SK-N-SH treated with all-trans-retinoic acid at 6 μM for 48 hours (cell line): ENCODE results near the gene CHD1L.
"Not testable (repeated sequence)": the region's sequence is repeated elsewhere in the genome, so short reads cannot be mapped to it uniquely, and the experiment has no call there.

ENCODE experiments used
- ATAC-seq: fragments of 200-7000 bp; cut with Tn5 transposase; 3 replicates; pipeline ENCODE4 v1.9.1; 2020; ENCODE audit warnings: mild to moderate bottlenecking, moderate library complexity
- BACH2 ChIP-seq: fragments of 250-450 bp; sonication (Bioruptor Pico); IDR thresholded peaks from 2 replicates; pipeline ENCODE4 v1.9.0; 2021; ENCODE audit warnings: mild to moderate bottlenecking, borderline replicate concordance
- CREB5 ChIP-seq: fragments of 250-450 bp; sonication (Bioruptor Pico); IDR thresholded peaks from 2 replicates; pipeline ENCODE4 v1.5.1; 2020; ENCODE audit warnings: low read depth, mild to moderate bottlenecking, moderate library complexity
- CSDC2 ChIP-seq: fragments of 250-450 bp; sonication (Bioruptor Pico); IDR thresholded peaks from 2 replicates; pipeline ENCODE4 v1.5.0; 2020; ENCODE audit warnings: mild to moderate bottlenecking, moderate library complexity
- CSRNP3 ChIP-seq: fragments of 250-450 bp; sonication (Bioruptor Pico); IDR thresholded peaks from 2 replicates; pipeline ENCODE4 v1.5.1; 2021; ENCODE audit warnings: mild to moderate bottlenecking, moderate library complexity
- ESRRG ChIP-seq: fragments of 250-450 bp; sonication (Bioruptor Pico); IDR thresholded peaks from 2 replicates; pipeline ENCODE4 v1.6.1; 2021; ENCODE audit warnings: mild to moderate bottlenecking
- GLIS3 ChIP-seq: fragments of 250-450 bp; sonication (Bioruptor Pico); IDR thresholded peaks from 2 replicates; pipeline ENCODE4 v1.5.0; 2020; ENCODE audit warnings: mild to moderate bottlenecking, moderate library complexity
- ISL1 ChIP-seq: fragments of 250-450 bp; sonication (Bioruptor Pico); IDR thresholded peaks from 2 replicates; pipeline ENCODE4 v2.1.2; 2022; ENCODE audit warnings: mild to moderate bottlenecking, moderate library complexity
- PATZ1 ChIP-seq: fragments of 250-450 bp; sonication (Bioruptor Pico); IDR thresholded peaks from 2 replicates; pipeline ENCODE4 v1.8.0; 2020; ENCODE audit warnings: mild to moderate bottlenecking, moderate library complexity, borderline replicate concordance
- SNAI2 ChIP-seq: fragments of 250-450 bp; sonication (Bioruptor Pico); IDR thresholded peaks from 2 replicates; pipeline ENCODE4 v1.5.0; 2020; ENCODE audit warnings: mild to moderate bottlenecking, moderate library complexity
- TSHZ2 ChIP-seq: fragments of 250-450 bp; sonication (Bioruptor Pico); IDR thresholded peaks from 2 replicates; pipeline ENCODE4 v1.5.0; 2020; ENCODE audit warnings: mild to moderate bottlenecking, moderate library complexity
- ZFP3 ChIP-seq: fragments of 250-450 bp; sonication (Bioruptor Pico); IDR thresholded peaks from 2 replicates; pipeline ENCODE4 v1.5.0; 2020; ENCODE audit warnings: mild to moderate bottlenecking, moderate library complexity
- ZNF565 ChIP-seq: fragments of 450-650 bp; formaldehyde crosslinking; conservative IDR thresholded peaks from 2 replicates; pipeline ENCODE4 v1.5.0; 2020; ENCODE audit warnings: low read depth, mild to moderate bottlenecking, moderate library complexity
- ZNF70 ChIP-seq: fragments of 450-650 bp; formaldehyde crosslinking; IDR thresholded peaks from 2 replicates; pipeline ENCODE4 v1.5.0; 2020; ENCODE audit warnings: mild to moderate bottlenecking, moderate library complexity
- ZNF8 ChIP-seq: fragments of 450-650 bp; formaldehyde crosslinking; IDR thresholded peaks from 2 replicates; pipeline ENCODE4 v1.5.0; 2020; ENCODE audit warnings: mild to moderate bottlenecking, moderate library complexity

Gene CHD1L

GRCh38 chr1:147238053-147238902, 4.2 kb upstream of the CHD1L start (continued):
- no peak for TF ChIP-seq GLIS3 (CRISPR knock-in tag)
- no peak for TF ChIP-seq ZFP3
- no peak for TF ChIP-seq ZNF8 (CRISPR knock-in tag)
- no peak for TF ChIP-seq CSDC2 (CRISPR knock-in tag)
- no peak for TF ChIP-seq TSHZ2 (CRISPR knock-in tag)
- TF ChIP-seq ISL1 = no peak
- no peak for TF ChIP-seq CSRNP3 (CRISPR knock-in tag)

- TF ChIP-seq SNAI2 (CRISPR knock-in tag) (no peak), BACH2 (CRISPR knock-in tag) (no peak), ISL1 (no peak), ZNF70 (no peak), ZNF565 (CRISPR knock-in tag) (no peak), CREB5 (CRISPR knock-in tag) (no peak), TSHZ2 (CRISPR knock-in tag) (no peak), PATZ1 (CRISPR knock-in tag) (no peak), ESRRG (CRISPR knock-in tag) (no peak)
- ATAC-seq = no peak
Measured at GRCh38 chr1:147238925-147239820, 3.3 kb upstream of the CHD1L start.

GRCh38 chr1:147240131-147240721, 2.3 kb upstream of the CHD1L start:
- ATAC-seq = not testable (repeated sequence)
